Neuron (in vitro differentiated cells): ENCODE measurements around the gene PRTG.
"Not testable (repeated sequence)": the region's sequence is repeated elsewhere in the genome, so short reads cannot be mapped to it uniquely, and the experiment has no call there.

Experiments
- H2AFZ ChIP-seq: one replicate; pipeline ENCODE4 v1.6.1; 2013; ENCODE audit warnings: low read depth, mild to moderate bottlenecking, inconsistent platforms, low read length, moderate library complexity
- H3K27me3 ChIP-seq: one replicate; pipeline ENCODE4 v1.6.1; 2013; ENCODE audit warnings: low read length; ENCODE audit not compliant: insufficient read depth
- H3K36me3 ChIP-seq: one replicate; pipeline ENCODE4 v1.6.1; 2013; ENCODE audit warnings: low read length; ENCODE audit not compliant: insufficient read depth
- H3K4me1 ChIP-seq: one replicate; pipeline ENCODE4 v1.6.1; 2013; ENCODE audit warnings: low read length; ENCODE audit not compliant: insufficient read depth
- H3K4me3 ChIP-seq: 2 replicates; pipeline ENCODE4 v1.5.1; 2013; ENCODE audit warnings: mild to moderate bottlenecking, low read length, moderate library complexity
- H3K9me3 ChIP-seq: one replicate; pipeline ENCODE4 v1.6.1; 2013; ENCODE audit warnings: low read length

PRTG gene, protein sequence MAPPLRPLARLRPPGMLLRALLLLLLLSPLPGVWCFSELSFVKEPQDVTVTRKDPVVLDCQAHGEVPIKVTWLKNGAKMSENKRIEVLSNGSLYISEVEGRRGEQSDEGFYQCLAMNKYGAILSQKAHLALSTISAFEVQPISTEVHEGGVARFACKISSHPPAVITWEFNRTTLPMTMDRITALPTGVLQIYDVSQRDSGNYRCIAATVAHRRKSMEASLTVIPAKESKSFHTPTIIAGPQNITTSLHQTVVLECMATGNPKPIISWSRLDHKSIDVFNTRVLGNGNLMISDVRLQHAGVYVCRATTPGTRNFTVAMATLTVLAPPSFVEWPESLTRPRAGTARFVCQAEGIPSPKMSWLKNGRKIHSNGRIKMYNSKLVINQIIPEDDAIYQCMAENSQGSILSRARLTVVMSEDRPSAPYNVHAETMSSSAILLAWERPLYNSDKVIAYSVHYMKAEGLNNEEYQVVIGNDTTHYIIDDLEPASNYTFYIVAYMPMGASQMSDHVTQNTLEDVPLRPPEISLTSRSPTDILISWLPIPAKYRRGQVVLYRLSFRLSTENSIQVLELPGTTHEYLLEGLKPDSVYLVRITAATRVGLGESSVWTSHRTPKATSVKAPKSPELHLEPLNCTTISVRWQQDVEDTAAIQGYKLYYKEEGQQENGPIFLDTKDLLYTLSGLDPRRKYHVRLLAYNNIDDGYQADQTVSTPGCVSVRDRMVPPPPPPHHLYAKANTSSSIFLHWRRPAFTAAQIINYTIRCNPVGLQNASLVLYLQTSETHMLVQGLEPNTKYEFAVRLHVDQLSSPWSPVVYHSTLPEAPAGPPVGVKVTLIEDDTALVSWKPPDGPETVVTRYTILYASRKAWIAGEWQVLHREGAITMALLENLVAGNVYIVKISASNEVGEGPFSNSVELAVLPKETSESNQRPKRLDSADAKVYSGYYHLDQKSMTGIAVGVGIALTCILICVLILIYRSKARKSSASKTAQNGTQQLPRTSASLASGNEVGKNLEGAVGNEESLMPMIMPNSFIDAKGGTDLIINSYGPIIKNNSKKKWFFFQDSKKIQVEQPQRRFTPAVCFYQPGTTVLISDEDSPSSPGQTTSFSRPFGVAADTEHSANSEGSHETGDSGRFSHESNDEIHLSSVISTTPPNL

GRCh38 chr15:55742927-55743728, at the start of gene PRTG:
Gene PRTG (minus strand): TSS chr15:55743152. CDS start chr15:55742931, 221 bp downstream.
- Histone ChIP-seq H3K9me3 (no peaks in the 10 kb centered on the region), H3K27me3 (no peaks in the 10 kb centered on the region), H3K36me3 (peaks cover 38% of the 10 kb centered on the region), H3K4me3 (peak within 1 kb of the TSS; percentile 81), H2AFZ (peak within 1 kb of the TSS; percentile 81), H3K4me1 (peaks cover 30% of the 10 kb centered on the region)

DNA sequence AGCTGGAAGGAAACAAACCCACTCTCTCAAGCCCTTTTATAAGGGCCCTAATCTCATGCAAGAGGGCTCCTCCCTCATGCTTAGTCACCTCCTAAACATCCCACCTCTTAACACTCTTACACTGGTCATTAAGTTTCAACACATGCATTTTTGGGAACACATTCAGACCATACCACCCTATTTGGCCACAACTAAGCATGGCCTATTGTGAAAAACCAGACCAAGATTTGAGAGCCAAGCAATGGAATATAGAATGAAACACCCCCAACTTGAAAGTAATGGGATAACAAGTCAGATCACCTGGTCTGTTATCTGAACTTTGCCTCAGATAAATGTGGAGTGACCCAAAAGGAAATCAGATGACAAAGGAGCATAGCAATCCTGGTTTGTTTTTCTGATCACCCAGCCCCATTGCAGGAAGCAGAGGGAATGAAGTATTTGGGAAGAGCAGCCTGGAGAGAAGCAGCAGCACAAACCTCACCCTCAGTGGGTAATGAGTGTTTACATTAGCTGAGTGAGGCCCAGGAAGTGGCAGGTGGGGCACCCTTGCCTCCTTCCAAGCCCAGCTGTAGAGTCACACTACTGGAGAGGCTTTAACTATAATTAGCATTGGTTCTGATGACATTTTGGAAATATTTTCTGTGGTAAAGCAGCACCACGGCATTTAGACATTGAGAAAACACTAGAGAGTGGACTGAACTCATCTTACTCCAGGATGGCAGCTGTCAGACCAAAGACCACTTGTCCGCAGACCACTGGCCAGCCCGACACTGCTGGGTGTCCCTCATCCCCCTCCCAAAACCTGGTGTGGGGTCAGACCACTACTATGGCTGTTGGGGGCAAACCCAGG, 48.8 kb upstream of the PRTG start:
- H2AFZ ChIP-seq = no peak overlapping the region
- H3K4me1 ChIP-seq = peaks cover 1% of the 10 kb centered on the region
- H3K36me3 ChIP-seq = no peaks in the 10 kb centered on the region
- no peak overlapping the region for H3K4me3 ChIP-seq
- no peaks in the 10 kb centered on the region for H3K27me3 ChIP-seq
- peaks cover 3% of the 10 kb centered on the region for H3K9me3 ChIP-seq

DNA sequence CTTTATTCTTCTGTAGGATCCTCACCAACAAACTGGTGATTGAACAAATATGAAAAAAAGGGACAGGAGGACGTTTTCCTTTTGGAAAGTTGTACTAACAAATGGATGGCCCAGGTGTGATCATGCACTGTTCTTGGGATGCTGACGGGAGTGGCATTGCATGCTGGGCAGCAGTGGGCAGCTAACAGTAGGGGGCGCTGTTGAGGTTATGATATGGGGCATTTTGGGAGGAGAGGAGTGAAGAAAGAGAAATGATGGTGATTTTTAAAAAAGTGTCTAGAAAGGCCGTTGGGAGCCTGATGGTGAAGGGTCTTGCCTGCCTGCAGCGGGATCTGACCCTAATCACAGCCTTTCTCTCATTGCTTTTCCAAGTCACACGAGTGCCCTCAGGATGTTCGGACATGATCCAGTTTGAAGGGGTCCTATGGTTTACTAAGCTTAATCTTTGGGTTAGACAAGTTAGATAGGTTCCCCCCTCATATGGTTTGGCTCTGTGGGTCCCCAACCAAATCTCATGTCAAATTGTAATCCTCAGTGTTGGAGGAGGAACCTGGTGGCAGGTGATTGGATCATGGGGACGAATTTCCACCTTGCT, 46.2 kb upstream of the PRTG start:
- Histone ChIP-seq H3K4me1 (peaks cover 13% of the 10 kb centered on the region), H3K27me3 (no peaks in the 10 kb centered on the region), H3K9me3 (peaks cover 1% of the 10 kb centered on the region), H2AFZ (no peak overlapping the region), H3K4me3 (no peak overlapping the region), H3K36me3 (no peaks in the 10 kb centered on the region)

DNA sequence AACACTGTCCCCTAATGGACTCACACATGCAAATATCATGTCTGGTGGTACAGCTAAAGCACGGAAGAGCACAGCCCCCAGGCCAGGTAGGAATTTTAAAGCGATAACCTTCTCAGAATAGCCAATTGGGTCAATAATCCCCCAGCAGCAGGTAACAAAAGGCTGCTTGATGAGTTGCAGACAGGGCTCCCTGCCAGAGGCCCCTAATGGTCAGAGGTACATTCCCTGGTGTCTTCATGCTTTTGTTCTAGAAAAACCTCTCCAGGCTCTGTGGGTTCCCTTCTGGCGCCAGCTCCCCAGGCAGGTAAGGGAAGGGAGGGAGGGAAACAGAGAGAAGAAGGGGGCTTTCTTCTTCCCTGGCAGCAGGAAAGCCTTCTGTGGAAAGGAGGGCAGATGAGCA, 43.4 kb upstream of the PRTG start:
- Histone ChIP-seq H3K4me3 (peak overlapping the region; percentile 16), H3K4me1 (peaks cover 13% of the 10 kb centered on the region), H3K9me3 (no peaks in the 10 kb centered on the region), H3K27me3 (no peaks in the 10 kb centered on the region), H3K36me3 (no peaks in the 10 kb centered on the region), H2AFZ (peak overlapping the region; percentile 42)

DNA sequence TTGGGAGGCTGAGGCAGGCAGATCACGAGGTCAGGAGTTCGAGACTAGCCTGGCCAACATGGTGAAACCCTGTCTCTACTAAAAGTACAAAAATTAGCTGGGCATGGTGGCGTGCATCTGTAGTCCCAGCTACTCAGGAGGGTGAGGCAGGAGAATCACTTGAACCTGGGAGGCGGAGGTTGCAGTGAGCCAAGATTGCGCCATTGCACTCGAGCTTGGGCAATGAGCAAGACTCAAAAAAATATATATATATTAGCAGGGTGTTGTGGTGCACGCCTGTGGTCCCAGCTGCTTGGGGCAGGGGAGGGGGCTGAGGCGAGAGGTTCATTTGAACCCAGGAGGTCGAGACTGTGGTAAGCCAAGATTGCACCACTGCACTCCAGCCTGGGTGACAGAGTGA, 42.6 kb upstream of the PRTG start:
- not testable (repeated sequence) for H3K9me3 ChIP-seq, H3K4me3 ChIP-seq, H2AFZ ChIP-seq, H3K36me3 ChIP-seq, H3K27me3 ChIP-seq
- H3K4me1 ChIP-seq = peaks cover 13% of the 10 kb centered on the region

GRCh38 chr15:55784286-55784685, 41.3 kb upstream of the PRTG start:
- H3K4me1 ChIP-seq = peaks cover 13% of the 10 kb centered on the region
- no peak overlapping the region for H2AFZ ChIP-seq
- no peak overlapping the region for H3K4me3 ChIP-seq
- H3K9me3 ChIP-seq = no peaks in the 10 kb centered on the region
- H3K36me3 ChIP-seq = no peaks in the 10 kb centered on the region
- H3K27me3 ChIP-seq = no peaks in the 10 kb centered on the region

- peaks cover 13% of the 10 kb centered on the region for H3K4me1 ChIP-seq
- no peak overlapping the region for H2AFZ ChIP-seq
- no peaks in the 10 kb centered on the region for H3K9me3 ChIP-seq
- no peak overlapping the region for H3K4me3 ChIP-seq
- no peaks in the 10 kb centered on the region for H3K36me3 ChIP-seq
- H3K27me3 ChIP-seq = no peaks in the 10 kb centered on the region
Measured at GRCh38 chr15:55782901-55783300, 39.9 kb upstream of the PRTG start.

GRCh38 chr15:55780292-55780691, 37.3 kb upstream of the PRTG start:
- Histone ChIP-seq H3K27me3 (no peaks in the 10 kb centered on the region), H2AFZ (no peak overlapping the region), H3K9me3 (no peaks in the 10 kb centered on the region), H3K36me3 (no peaks in the 10 kb centered on the region), H3K4me3 (no peak overlapping the region), H3K4me1 (peaks cover 1% of the 10 kb centered on the region)

- H3K36me3 ChIP-seq = no peaks in the 10 kb centered on the region
- H3K4me3 ChIP-seq = no peak overlapping the region
- H2AFZ ChIP-seq = no peak overlapping the region
- no peaks in the 10 kb centered on the region for H3K9me3 ChIP-seq
- no peaks in the 10 kb centered on the region for H3K27me3 ChIP-seq
- H3K4me1 ChIP-seq = peaks cover 3% of the 10 kb centered on the region
Measured at GRCh38 chr15:55778932-55779331, 36.0 kb upstream of the PRTG start.

DNA sequence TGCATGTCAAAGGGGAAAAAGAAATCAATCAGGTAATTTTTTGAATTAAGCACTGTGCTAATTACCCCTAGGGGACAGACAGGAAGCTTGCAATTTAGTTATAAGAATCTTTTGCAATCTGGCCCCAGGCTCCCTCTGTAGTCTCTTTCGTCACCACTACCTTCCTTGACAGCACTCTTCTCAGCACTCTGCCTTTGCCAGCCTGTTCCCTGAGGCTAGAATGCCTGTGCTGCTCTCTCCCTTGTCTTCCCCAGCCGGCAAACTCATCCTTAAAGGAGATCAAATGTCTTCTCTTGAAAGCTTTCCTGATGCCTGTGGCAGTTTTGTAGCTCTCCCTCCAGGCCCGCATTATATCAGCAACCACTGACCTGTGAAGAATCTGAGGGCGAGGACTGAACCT, 32.4 kb upstream of the PRTG start:
- Histone ChIP-seq H3K4me3 (no peak overlapping the region), H3K4me1 (peaks cover 3% of the 10 kb centered on the region), H3K36me3 (no peaks in the 10 kb centered on the region), H3K9me3 (no peaks in the 10 kb centered on the region), H3K27me3 (no peaks in the 10 kb centered on the region), H2AFZ (no peak overlapping the region)

DNA sequence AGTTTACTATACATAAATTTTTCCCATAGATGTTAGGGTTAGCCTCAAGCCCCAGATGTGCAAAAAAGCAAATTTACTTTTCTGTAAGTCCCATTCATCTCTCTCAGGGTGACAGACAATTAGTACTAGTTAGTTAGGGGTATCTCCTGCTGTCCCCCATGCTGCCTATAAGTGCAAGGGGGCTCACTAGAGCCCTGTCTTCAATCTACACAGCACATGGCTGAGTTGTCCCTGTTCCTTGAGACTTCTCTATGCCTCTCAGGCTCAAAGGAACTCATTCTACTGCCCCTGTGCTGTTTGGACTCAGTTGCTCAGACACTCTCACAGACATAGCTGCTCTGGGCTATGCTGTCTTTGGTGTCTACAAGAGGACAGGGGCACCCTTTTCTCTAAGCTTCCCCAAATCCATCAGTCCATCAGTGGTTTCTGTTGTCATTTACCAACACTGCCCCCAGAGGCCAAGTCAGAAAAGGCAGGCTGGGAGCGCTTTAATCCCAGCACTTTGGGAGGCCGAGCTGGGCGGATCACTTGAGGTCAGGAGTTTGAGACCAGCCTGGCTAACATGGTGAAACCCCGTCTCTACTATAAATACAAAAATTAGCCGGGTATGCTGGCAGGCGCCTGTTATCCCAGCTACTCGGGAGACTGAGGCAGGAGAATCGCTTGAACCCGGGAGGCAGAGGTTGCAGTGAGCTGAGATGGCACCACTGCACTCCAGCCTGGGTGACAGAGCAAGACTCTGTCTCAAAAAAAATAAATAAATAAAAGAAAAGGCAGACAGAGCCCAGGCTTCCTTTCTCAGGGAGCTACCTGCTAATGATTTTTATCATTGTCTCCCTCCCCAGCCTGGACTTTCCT, 31.4 kb upstream of the PRTG start:
- Histone ChIP-seq H3K4me3 (no peak overlapping the region), H3K27me3 (no peaks in the 10 kb centered on the region), H2AFZ (no peak overlapping the region), H3K36me3 (no peaks in the 10 kb centered on the region), H3K9me3 (no peaks in the 10 kb centered on the region), H3K4me1 (peaks cover 3% of the 10 kb centered on the region)
